Activated T-cell treated with anti-CD3 and anti-CD28 coated beads for 24 hours (primary cell): ENCODE data around the gene GRID2.

Experiments used
- DNase-seq: peaks from one replicate; pipeline ENCODE4 v3.0.0-alpha.2; 2020; ENCODE audit warnings: low read depth

The GRID2 gene

DNA sequence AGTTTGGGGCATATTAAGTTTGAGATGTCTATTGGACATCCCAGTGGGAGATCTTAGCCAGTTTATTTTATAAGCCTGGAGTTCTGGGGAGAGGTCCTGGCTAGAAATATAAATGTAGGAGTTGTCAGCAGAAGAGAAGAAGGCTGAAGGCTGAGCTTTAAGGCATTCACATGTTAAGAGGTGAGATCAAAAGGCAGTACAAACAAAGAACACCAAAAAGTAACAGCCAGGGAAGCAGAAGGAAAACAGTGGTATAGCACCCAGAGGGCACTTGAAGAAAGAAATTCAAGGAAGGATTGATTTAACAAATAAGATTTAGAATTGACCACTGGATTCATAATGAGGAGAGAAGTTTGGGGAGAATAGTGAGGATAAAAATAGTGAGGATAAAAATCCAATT is 1383.5 kb downstream of the GRID2 start:
- no peak for DNase-seq

DNA sequence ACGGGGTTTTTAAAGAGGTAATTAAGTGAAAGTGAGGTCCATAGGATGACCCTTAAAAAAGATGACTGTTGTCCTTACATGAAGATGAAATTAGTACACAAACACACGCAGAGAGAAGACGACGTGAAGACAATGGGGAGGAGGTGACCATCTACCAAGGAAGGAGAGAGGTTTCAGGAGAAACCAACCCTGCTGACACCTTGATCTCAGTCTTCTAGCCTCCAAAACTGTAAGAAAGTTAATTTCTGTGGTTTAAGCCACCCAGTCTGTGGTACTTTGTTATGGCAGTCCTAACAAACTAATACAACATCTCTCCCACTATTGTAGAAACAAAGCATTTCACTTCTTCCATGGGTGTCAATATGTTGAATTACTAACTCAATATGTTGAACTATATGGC is 1385.2 kb downstream of the GRID2 start:
- DNase-seq: no peak

DNA sequence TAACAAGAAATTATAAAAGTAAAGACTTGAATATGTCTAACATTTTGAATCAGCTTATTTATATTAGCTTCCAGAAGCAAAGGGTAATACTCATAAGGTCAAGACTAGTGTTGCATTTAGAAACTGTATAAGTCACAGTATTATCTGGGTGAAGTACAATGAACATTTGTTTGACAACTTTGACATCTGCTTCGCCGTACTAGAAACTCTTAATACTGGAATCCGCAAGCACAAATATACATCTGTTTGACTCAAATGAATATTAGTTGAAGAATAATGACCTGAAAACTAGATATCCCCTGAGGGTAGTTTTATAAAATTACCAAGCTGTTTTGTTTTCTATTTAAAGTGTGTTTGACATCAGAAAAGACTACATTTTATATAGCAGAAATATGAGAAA is 1389.4 kb downstream of the GRID2 start:
- no peak for DNase-seq

DNA sequence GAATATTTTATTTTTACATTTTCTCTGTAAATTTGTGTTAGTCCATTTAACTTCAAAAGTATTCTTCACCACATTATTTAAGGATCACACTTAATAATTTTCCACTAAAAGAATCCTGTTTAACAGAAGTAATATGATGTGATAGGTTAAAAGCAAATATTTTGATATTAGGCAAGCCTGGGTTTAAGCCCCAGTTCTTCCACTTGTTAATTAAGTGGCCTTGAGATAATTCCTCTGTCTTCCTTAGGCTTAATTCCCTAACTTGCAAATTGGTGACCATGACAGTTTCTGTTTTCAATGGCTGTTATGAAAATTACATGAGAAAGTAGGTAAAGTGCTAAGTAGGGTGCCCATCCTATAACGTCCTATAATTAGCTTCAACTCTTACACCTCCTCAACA is 1394.9 kb downstream of the GRID2 start:
- no peak for DNase-seq

DNA sequence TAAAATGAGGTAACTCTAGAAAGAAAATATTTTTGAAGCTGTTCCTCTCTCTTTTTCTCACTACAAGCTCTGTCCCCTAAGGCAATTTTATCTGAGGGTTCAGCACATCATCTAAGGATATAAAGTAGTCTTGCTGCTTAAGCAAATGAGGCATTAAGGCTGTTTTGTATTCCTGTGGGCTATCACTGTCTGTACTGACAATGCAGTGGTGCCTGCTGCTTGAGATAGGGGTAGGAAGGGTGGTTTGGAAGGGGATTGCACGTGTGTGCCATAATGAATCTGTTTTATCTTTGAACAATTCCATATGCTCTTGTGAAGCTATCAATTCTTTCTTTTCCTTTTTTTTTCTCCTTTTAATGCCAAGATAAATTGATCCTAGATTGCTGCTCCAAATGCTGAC is 1396.8 kb downstream of the GRID2 start:
- DNase-seq: no peak

DNA sequence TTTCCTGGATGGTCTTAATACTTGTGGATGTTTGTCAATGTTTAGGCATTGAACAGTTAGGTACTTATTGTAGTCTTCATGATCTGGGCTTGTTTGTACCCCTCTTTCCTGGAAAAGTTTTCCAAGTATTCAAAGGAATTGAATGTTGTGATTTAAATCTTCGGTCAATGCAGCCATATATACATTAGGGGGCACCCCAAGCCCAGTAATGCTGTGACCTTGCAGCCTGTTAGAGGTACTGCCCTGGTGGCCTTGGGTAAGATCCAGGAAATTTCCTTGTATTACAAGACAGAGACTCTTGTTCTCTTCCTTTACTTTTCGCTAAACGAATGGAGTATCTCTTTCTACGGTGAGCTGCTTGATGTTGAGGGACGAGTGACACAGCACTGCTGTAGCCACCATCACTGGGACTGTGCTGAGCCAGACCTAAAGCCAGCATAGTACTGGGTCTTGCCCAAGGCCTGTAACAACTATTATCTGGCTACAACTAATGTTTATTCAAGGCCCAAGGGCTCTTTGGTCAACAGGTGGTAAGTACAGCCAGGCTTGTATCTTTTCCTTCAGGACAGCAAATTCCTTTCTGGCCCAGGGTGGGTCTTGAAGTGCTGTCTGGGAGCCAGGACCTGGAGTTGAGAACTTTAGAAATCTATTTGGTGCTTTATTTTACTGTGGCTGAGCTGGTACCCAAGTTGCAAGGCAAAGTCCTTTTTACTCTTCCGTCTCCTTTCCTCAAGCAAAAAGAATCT is 1406.5 kb downstream of the GRID2 start:
- no peak for DNase-seq

DNA sequence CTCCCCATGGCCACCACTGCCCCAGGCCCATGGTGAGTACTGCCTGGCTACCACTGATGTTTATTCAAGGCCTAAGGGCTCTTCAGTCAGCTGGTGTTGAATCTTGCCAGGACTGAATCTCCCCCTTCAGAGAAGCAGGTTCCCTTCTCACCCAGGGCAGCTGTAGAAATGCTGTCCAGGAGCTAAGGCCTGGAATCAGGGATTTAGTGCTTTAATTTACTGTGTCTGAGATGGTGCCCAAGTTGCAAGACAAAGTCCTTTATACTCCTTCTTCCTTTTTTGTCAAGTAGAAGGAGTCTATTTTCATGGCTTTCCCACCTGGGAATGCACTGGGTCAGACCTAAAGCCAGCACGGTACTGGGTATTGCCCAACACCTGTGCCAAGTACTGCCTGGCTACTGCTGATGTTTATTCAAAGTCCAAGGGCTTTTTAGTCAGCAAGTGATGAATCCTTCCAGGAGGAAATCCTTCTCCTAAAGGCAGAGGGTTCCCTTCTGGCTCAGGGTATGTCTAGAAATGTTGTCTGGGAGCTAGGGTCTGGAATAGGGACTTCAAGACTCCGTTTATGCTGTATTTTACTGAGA is 1407.2 kb downstream of the GRID2 start:
- no peak for DNase-seq

DNA sequence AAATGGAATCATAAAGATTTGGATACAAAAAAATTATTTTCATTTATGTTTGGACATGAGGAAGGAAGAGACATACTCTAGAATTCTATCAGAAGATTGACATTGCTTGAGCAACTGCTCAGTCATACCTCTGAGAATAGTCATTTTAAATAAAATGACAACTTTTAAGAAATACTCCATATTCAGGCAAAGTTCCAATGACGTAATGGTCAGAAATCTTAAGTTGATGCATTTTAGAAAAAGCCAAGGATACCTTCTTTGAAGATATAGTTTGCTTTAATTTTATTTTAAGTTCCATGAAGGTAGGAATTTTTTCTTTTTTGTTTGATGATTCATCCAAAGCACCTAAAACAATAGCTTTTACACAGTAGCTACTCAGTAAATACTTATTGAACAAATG is 1414.5 kb downstream of the GRID2 start:
- DNase-seq: no peak

DNA sequence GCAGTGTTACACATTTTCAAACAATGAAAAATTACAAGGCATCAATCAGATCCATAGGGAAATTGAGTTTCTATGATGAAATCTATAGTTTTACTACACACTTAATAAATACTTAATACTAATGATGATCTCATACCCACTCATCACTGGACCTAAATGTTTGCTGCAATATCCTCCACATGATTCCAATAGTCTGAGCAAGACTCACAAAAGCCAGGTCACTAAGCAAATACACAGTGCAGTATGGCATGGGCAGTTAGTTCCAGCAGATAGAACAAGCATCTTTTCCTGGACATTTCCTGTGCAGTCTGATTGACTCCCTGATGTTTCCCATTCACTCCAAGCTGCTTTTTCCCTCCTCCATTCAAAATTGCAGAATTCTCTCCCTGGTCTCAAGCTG is 1415.8 kb downstream of the GRID2 start:
- no peak for DNase-seq

DNA sequence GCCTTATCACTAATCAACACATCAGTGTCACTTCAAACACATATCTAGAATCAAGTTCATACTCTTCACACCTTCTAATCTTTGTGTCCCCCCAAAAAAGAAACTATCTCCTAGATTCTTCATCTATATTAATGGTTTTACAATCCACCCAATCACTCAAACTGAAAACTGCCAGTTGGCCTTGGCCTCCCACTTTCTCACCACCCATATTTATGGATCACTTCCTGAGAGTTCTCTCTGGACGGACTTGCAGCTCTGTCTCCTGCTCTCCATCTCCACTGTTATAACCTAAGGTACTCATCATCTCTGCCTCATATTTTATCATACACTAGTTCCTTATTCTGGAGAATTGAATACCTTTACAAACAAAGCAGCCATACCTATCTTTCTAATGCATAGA is 1418.7 kb downstream of the GRID2 start:
- no peak for DNase-seq

DNA sequence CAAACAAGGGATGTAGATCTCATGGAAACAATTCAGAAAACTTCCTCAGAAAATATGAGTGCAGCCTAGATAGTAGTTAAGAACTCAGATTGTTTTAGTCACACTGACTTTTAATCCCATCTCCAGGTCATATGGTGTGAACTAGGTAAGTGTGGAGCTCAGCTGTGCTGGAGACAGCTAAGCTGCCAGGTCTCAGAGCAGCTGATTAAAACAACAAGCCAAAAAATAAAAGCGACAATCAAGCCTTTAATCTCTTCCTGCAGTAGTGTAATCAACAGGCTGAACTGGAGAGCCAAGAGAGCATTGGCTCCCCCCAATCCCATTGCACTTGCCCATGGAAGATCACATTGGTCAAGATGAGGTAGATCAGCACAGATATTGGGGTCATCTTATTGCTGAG is 1426.5 kb downstream of the GRID2 start:
- no peak for DNase-seq

DNA sequence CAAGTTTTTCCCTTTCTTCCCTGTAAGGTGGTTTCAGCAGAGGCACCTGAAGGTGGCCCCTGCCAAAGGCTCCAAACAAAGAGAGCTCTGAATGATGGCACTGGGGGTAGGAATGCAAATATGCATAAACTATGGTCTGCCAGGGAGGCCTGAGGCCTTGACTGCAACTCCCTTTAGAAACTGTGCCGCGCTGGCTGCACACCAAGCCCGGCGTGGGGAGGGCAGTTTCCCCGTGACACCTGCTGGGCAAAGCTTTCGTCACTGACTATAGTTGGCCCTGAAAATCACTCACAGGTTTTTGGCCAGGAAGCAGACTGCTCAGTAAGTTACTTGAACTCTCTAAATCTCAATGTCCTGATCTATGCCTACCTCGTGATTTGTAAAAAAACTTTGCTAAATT is 1427.0 kb downstream of the GRID2 start:
- no peak for DNase-seq

DNA sequence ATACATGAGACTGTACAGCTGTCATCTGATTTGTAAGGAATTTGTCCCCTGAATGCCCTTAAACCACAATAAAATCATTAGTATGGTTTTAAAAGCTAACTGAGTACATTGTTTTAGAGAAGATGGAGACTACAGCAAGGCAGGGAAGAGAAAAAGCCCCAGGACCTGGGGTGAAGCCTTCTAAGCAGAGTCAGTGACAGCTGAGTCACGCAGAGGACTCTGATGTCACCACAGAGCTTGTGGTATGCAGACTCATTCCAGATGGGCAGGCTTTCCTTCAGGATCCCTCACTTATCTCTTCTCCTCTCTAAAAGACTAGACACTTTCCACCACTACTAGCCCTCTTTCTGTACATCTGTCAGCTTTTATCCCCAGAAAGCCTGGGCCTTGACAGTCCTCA is 1427.7 kb downstream of the GRID2 start:
- no peak for DNase-seq

DNA sequence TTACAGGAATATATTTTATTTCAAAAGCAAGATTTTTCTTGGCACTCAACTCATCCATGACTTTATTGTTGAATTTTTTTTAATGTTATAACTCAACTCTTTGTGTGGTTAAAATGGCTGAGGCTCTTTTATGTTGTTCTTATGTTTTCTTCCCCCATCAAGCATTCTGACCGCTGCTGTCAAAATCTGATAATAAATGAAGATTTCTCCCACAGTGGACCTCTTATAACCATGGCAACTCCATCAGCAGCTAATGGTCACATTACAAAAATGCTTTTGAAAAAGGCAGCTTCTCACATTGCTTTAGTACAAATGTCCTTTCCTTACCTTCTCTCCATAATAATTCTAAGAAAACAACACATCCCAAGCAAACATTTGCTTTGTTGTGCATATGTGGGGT is 1428.7 kb downstream of the GRID2 start:
- DNase-seq: no peak

DNA sequence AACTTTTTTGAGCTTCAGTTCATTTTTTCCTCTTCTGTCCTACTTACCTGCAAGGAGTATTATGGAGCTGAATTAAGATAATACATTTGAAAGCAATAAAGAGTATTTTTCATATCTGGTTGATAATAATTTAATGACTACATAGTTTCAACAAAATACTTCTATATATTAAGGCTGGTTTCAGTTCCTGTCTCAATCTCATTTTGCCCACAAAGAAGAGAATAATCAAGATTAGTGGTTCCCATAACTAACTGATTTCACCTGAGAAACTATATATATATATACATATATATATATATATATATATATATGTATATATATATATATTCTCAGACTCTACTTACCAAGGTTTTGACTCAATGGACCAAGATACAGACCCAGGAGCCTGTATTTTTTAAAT is 1437.1 kb downstream of the GRID2 start:
- DNase-seq: no peak

DNA sequence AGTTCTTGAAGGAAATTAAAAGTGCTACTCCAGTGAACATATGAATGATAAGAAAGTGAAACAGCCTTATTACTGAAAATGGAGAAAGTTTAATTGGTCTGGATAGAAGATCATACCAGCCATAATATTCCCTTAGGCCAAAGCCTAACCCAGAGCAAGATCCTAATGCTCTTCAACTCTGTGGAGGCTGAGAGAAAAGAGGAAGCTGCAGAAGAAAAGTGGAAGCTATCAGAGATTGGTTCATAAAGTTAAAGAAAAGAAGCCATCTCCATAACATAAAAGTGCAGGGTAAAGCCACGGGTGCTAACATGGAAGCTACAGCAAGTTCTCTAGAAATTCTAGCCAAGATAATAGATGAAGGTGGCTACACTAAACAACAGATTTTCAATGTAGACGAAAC is 1439.3 kb downstream of the GRID2 start:
- DNase-seq: no peak

DNA sequence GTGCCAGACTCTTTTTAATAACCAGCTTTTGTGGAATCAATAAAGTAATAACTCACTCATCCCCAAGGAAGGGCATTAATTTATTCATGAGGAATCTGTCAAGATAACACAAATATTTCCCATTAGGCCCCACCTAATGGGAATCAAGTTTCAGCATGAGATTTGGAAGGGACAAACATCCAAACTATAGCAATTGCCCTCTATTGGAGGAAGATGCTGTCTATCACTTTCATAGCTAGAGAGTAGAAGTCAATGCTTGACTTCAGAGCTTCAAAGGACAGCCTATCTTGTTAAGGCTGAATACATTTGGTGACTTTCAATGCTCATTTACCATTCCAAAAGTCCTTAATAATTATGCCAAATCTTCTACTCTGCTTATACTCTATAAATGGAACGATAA is 1439.9 kb downstream of the GRID2 start:
- DNase-seq: no peak

DNA sequence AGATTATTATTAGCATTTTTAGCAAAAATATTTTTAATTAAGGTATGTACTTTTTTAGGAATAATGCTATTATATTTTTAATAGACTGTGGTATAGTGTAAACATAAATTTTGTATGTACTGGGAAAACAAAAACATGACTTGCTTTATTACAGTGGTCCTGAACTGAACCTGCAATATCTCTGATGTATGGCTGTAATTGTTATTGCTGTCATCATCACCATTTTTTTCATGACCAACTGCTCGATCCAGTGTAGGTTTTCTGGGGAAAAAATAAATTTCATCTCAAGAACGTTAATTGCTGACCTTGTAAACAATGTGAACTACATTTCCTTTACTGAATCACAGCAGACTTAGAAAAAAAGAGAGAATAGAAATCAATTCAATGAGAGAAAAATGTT is 1441.2 kb downstream of the GRID2 start:
- DNase-seq: no peak

DNA sequence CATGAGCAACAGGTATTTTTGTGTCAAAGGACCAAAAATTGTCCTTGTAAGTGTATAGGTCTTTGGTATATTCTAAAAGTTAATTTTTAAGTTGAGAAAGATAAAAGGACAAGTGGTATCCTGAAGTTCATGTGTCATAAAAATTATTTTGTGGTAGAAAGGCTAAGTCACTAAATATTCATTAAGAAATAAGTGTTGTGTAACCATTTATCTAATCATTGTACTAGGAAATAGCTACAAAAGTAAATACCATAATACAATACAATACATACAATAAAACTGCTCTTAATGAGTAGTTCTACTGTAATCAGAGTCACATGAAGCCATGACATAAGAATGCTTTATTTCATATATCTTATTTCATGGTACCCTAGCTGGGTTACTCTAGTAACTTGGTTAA is 1442.3 kb downstream of the GRID2 start:
- DNase-seq: no peak

DNA sequence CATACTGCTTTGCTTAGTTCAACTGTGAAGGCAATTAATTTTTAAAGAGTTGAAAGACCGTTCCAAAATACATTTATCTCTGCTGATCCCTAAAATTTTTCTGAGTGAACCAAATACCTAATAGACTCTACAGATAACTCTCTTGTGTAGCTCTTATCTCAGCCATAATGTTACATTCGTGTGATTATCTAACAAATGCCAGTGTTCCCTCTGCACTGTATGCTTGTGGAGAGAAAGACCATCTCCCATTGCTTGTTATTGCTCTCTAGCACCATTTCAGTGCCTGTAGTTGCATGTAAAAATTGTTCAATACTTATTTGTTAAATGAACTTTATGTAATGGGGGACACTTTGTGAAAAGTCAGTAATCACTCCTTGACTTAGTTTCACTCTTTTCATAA is 1443.5 kb downstream of the GRID2 start:
- DNase-seq: no peak

DNA sequence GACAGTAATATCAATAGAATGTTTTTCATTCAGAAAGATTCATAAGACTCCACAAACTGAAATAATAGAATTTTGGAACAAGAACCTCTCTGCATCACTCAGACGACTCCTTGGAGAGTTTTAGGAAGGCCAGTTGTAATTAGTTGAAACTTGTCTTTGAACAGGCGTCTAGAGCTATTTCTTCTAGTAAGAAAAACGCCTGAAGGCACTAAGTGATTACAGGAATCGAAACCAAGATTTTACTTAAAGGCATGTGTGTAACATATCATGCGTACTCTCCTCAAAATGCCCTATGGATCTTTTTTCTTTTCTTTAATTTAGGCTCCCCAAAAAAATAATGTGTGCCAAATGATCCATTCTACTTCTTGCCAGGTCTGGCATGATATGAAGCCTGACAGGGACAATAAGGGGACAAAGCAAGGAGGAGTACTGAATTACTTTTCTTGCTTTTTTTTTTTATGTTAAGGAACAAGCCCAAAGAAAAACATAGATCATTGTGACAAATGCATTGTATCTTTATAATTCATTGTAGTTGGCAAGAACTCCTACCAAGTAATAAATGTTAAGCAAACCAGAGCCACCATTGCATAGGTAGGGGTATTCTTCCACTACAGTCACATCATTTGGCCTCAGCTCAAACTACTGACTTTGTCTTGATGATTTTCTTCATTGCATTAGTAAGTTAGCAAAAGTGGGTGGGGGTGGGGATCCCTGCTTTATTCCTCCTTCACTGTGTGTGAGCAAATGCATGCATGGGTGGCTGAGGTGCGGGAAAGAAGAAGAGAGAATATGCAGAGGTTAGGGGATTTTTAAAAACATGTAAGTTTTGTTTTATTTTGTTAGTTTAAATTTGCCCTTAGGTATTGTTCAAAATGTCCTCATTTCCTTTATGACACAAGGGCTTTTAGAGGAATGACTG is 1444.9 kb downstream of the GRID2 start:
- no peak for DNase-seq

DNA sequence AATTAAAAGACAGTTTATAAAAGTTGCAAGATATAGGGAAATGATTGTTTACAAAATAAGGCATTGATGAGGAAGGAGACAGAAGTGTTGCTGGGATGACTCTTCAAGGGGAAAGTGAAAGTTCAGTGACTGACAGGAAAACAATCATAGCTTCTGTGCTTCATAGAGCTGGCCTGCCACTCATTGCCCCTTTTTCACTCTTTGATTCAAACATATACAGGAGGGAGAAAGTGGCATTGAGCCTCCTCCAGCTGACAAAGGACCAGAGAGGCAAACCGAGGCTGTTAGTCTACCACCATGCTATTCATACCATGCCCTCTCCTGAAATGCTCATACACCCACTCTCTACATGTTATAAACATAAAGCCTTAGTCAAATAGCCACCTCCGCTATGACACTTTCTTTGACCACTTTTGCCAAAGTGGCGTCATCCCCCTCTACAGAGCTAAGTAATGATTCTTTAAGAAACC is 1445.6 kb downstream of the GRID2 start:
- no peak for DNase-seq

DNA sequence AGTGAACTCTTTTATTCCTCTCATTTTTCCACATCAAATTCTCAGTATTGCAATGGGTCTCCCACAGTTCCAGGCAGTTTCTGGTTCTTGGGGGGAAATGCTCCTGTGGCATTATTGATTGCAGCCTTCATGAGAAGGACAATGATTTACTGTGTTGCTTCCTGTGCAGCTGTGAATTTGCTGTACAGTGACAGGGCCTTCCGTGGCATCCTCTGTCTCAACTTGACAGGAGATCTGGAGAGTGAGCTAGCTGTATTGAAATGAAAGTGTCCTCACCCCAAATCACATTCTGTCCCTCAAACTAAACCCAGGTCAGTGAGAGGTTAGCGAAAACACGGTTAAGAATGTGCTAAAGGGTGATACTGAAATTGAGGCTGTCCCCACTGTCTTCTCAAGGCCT is 1447.6 kb downstream of the GRID2 start:
- DNase-seq: no peak
